HUDEP-2 (cell line): ENCODE results near the gene LOXL4.

Experiments used
- DNase-seq, 76 experiments: peaks; one replicate each; lab custom pipeline; 2025; ENCODE audit not compliant: unreplicated experiment in 76 of 76; lab: John Stamatoyannopoulos, UW

Gene LOXL4

DNA sequence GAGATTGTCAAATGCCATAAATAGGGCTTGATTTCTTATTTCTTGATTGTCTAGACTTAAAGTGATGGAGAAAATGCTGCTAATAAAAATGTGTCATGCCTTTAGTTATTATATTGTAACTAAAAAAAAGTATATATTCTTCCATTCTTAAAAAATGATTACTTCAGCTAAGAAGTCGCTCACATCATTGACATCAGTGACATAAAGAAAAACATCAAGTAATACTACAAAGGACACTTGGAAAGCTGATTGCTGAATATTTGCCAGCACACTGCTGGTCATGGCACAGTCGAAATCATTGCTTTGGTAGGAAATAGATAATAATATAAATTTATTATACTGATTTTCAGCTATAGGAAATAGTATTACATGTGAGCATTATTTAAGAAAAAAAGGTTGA lies 62.6 kb downstream of the LOXL4 start:
- DNase-seq = no peak

DNA sequence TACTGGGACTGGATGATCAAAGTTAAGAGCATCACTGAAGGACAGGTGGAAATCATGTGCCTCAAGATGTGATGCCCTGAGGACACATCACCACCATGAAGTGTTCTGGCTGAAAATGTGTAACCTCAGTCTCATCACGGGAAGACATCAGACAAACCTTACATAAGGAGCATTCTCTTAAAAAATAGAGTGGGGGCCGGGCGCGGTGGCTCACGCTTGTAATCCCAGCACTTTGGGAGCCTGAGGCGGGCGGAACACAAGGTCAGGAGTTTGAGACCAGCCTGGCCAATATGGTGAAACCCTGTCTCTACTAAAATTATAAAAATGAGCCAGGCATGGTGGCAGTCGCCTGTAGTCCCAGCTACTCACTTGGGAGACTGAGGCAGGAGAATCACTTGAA lies 65.6 kb downstream of the LOXL4 start:
- DNase-seq = no peak

DNA sequence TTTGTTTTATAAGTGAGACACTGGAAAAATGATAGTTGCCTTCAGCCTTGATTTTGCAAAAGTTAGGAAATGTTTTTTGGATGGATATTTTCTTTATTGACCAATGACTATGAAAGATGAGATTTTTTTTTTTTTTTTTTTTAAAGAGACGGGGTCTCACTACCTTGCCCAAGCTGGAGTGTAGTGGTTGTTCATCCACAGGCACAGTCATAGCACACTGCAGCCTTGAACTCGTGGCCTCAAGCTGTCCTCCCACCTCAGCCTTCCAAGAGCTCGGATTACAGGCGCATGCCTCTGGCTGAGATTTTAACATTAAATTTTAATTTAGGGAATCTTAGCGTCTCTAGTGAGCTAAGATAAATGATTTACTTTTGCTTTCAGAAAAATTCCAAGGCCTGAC lies 66.2 kb downstream of the LOXL4 start:
- no peak for DNase-seq
